ENCODE measurements around the gene AGBL5.

DNA sequence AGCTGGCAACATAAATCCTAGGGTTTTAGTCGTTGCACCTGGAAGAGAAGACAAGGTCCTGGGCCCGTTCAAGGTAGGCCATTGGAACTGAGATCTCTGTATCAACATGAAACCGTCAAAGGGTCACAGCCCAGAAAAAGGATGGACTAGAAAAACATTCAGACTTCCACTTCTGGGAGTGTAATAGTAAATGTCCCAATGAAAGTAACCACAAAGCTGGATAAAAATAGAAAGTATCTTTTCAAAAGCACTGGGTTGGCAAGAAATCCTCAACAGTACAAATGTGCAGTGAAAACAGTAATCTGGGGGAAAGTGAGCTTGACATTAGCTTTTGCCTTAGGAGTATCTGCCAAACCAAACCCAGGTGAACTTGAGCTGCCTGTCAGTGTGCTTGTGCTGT, 54.5 kb downstream of the AGBL5 start:
- TF ChIP-seq CTCF (IDR thresholded peaks at IDR 0.05 in 8 of 11, conservative IDR thresholded peaks at IDR 0.05 in 3 of 11) (no peak), POLR2AphosphoS5 (IDR thresholded peaks at IDR 0.05) (no peak), POLR2A (IDR thresholded peaks at IDR 0.05) (no peak)

Data from spleen (tissue), 7 donors.